Limb (tissue), 2 donors: ENCODE measurements around the gene OR10AG1.

Source experiments
- DNase-seq, 2 donors: peaks; one replicate each; pipeline ENCODE4 v3.0.0-alpha.2; 2016; ENCODE audit errors: extremely low spot score in 2 of 2

OR10AG1 gene, protein sequence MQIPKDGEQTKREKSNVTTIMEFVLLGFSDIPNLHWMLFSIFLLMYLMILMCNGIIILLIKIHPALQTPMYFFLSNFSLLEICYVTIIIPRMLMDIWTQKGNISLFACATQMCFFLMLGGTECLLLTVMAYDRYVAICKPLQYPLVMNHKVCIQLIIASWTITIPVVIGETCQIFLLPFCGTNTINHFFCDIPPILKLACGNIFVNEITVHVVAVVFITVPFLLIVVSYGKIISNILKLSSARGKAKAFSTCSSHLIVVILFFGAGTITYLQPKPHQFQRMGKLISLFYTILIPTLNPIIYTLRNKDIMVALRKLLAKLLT

GRCh38 chr11:55969845-55970244 lies at the start of gene OR10AG1:
Gene OR10AG1, minus strand, starts transcription at chr11:55969945. Its CDS starts 38 bp downstream, at chr11:55969907.
- DNase-seq = no peak

DNA sequence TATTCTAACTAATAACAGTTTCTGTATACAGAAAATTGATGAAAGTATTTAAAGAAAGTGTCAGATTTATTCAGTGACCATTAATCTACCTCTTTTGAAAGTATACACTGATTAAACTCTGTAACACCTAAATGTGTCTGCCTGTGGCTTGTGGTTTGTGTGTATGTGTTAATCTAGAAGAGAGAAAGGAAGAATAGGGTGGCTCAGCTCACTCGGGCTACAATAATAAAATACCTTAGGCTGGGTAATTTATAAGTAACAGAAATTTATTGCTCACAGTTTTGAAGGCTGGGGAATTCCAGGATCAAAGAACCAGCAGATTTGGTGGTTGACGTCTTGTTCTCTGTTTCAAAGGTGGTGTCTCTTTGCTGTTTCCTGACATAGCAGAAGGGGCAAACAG lies 44.1 kb upstream of the OR10AG1 start:
- no peak for DNase-seq

DNA sequence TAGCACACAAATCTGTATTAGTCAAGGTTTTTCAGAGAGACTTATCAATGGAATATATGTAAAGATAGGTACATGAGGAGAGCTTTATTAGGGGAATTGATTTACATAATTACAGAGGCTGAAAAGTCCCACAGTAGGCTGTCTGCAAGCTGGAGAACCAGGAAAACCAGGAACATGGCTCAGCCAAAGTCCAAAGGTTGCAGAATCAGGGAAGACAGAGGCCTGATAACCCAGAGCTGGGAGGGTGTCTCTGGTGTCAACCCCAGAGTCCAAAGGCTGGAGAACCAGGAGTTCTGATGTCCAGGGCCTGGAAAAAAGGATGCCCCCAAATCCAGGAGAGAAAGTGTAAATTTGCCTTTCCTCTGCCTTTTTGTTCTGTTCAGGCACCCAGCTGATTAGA lies 41.0 kb upstream of the OR10AG1 start:
- no peak for DNase-seq

DNA sequence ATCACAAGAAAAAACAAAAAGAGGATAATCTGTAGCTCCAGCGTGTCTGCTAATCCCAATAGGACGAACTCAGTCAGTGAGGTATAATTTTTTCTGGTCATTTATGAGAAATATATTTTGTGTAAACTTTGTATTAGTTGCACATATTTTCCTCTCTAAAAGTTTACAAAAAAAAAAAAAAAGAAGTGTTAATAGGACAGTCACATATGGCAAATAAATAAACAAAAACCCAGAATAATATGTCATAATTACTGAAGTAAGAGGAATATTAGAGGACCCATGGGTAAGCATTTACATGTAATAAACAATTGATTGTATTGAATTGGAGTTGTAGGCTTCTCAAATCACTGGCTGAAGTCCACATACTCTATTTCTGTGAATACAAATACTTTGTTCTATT lies 24.8 kb upstream of the OR10AG1 start, which contains the start of gene OR5F1:
Gene OR5F1 (minus strand): TSS at position 101 of the 400 bp plus-strand sequence. CDS start 0 bp downstream, at position 101.
- DNase-seq = no peak

GRCh38 chr11:55970935-55971334 lies 1.2 kb upstream of the OR10AG1 start:
- no peak for DNase-seq

- DNase-seq = no peak
Measured at GRCh38 chr11:55967914-55968313, 1.8 kb downstream of the OR10AG1 start.

- no peak for DNase-seq
Measured at GRCh38 chr11:55966391-55966790, 3.4 kb downstream of the OR10AG1 start.

DNA sequence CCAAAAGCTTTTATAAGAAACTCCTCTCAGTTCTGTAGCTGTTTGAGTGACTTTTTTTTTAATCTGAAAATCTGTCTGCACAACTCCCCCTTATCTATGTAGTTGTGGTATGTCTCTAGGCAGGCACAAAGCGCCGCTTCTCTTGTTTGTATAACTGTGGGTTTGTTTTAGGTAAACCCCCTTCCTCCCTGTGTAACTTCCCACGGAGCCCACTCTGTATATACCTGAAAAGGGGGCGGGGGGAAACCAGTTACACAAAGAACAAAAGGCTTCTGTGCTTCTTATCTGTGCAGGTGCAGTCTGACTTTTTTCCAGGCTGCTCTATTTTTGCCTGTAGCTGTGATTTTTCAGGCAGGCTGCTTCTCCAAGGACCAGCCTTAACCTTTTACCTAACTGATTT lies 13.2 kb downstream of the OR10AG1 start:
- no peak for DNase-seq

GRCh38 chr11:55949330-55949729 lies 20.4 kb downstream of the OR10AG1 start:
- no peak for DNase-seq

DNA sequence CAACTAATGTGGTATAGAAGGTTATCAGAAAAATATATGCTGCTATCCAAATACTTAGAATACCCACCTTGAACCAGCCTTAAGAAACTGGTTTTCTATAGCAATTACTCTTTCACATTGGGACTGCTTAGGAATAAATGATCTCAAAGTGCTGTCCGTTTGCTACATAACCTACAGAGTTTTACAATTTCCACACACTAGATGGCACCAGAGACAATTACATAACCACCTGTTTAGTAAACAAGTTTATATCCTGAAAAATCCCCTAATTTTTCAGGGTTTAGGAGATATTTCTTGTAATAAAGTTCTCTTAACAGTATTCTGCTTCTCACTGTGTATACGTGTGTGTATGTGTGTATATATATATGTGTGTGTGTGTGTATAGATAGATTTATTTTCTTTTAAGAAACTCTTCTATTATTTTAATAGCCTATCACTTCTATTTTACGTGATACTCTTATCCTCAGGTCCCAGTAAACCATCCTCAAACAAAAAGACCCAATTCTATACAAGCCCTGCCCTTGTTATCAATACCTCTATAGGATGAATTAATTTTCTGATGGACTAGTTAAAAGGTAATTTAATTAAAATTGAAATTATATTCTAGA lies 26.9 kb downstream of the OR10AG1 start:
- peak in 1 of 2 donors; percentile 27 for DNase-seq

GRCh38 chr11:55936300-55936699 lies 33.4 kb downstream of the OR10AG1 start, which contains the start of gene OR5I1:
Gene OR5I1, minus strand, starts transcription at chr11:55936400. Its CDS starts 0 bp downstream, at chr11:55936400.
- no peak for DNase-seq

GRCh38 chr11:55920537-55920936 lies 49.2 kb downstream of the OR10AG1 start:
- DNase-seq = no peak
